ENCODE results near the gene RHOV.
A peak's percentile ranks its signal among the peaks of the same experiment; 100 is the strongest.

RHOV gene

GRCh38 chr15:40911141-40911540 is 37.1 kb upstream of the RHOV start:
- in situ Hi-C loops (cut with MboI; ENCODE audit: low sequenced_read_pairs), result no loop called here

GRCh38 chr15:40909662-40910630 is 35.9 kb upstream of the RHOV start:
- Histone ChIP-seq H3K9me3 (no peaks in the 10 kb centered on the region), H3K27me3 (ENCODE audit: low read depth) (no peaks in the 10 kb centered on the region), H3K4me1 (peaks cover 8% of the 10 kb centered on the region), H3K4me3 (no peak overlapping the region), H3K36me3 (replicated peaks) (no peaks in the 10 kb centered on the region; the same call in 1 of the 2 replicates)
- DNase-seq (ENCODE audit: low spot score in 2 of 2), result no peak
- in situ Hi-C loops (cut with MboI; ENCODE audit: low sequenced_read_pairs), result loop anchor here (10.0 kb wide), 1 partner anchor 115 kb away; no protein-coding TSS in a partner anchor

More at GRCh38 chr15:40911141-40911540, 37.1 kb upstream of the RHOV start:
- Histone ChIP-seq H3K4me1 (peaks cover 6% of the 10 kb centered on the region), H3K9me3 (no peaks in the 10 kb centered on the region), H3K4me3 (no peak overlapping the region), H3K27me3 (ENCODE audit: low read depth) (no peaks in the 10 kb centered on the region), H3K36me3 (replicated peaks) (no peaks in the 10 kb centered on the region)
- DNase-seq (ENCODE audit: low spot score in 2 of 2), result peak in 1 of 2 experiments; percentile 52

GRCh38 chr15:40908095-40908494 is 34.1 kb upstream of the RHOV start:
- no peaks in the 10 kb centered on the region for H3K9me3 ChIP-seq
- no peak for DNase-seq (ENCODE audit: low spot score in 2 of 2)
- in situ Hi-C loops (cut with MboI; ENCODE audit: low sequenced_read_pairs), result loop anchor here (10.0 kb wide), 1 partner anchor 117 kb away; no protein-coding TSS in a partner anchor
- peaks cover 13% of the 10 kb centered on the region for H3K36me3 ChIP-seq (replicated peaks)
- no peaks in the 10 kb centered on the region for H3K27me3 ChIP-seq (ENCODE audit: low read depth)
- peaks cover 8% of the 10 kb centered on the region for H3K4me1 ChIP-seq
- no peak overlapping the region for H3K4me3 ChIP-seq

- Histone ChIP-seq H3K4me3 (no peak overlapping the region; the same call in 1 of the 2 replicates), H3K9me3 (no peaks in the 10 kb centered on the region), H3K4me1 (peaks cover 8% of the 10 kb centered on the region), H3K36me3 (replicated peaks) (peaks cover 22% of the 10 kb centered on the region), H3K27me3 (ENCODE audit: low read depth) (no peaks in the 10 kb centered on the region)
- in situ Hi-C loops (cut with MboI; ENCODE audit: low sequenced_read_pairs), result loop anchor here (10.0 kb wide), 1 partner anchor 118 kb away; no protein-coding TSS in a partner anchor
- DNase-seq (ENCODE audit: low spot score in 2 of 2), result peak in 1 of 2 experiments; percentile 21
These were observed 33.2 kb upstream of the RHOV start for GRCh38 chr15:40906991-40907802.

- Histone ChIP-seq H3K4me1 (peaks cover 8% of the 10 kb centered on the region), H3K9me3 (no peaks in the 10 kb centered on the region), H3K4me3 (peak overlapping the region; percentile 17), H3K27me3 (ENCODE audit: low read depth) (no peaks in the 10 kb centered on the region), H3K36me3 (replicated peaks) (peaks cover 22% of the 10 kb centered on the region)
- DNase-seq (ENCODE audit: low spot score in 2 of 2), result peak; percentile 81 to 96
- in situ Hi-C loops (cut with MboI; ENCODE audit: low sequenced_read_pairs), result loop anchor here (10.0 kb wide), 1 partner anchor 118 kb away; no protein-coding TSS in a partner anchor
These were observed 32.3 kb upstream of the RHOV start for GRCh38 chr15:40906091-40906990.

GRCh38 chr15:40904552-40905201 is 30.6 kb upstream of the RHOV start:
- peaks cover 38% of the 10 kb centered on the region for H3K36me3 ChIP-seq (replicated peaks)
- no peak for DNase-seq (ENCODE audit: low spot score in 2 of 2)
- peaks cover 8% of the 10 kb centered on the region for H3K4me1 ChIP-seq
- H3K4me3 ChIP-seq, result no peak overlapping the region
- no peaks in the 10 kb centered on the region for H3K27me3 ChIP-seq (ENCODE audit: low read depth)
- in situ Hi-C loops (cut with MboI; ENCODE audit: low sequenced_read_pairs), result loop anchor here (5.0 to 10.0 kb wide), 2 partner anchors 120 to 278 kb away; no protein-coding TSS in a partner anchor
- H3K9me3 ChIP-seq, result no peaks in the 10 kb centered on the region

GRCh38 chr15:40902605-40903561 is 28.8 kb upstream of the RHOV start:
- Histone ChIP-seq H3K9me3 (no peaks in the 10 kb centered on the region), H3K4me3 (no peak overlapping the region), H3K36me3 (replicated peaks) (peaks cover 50% of the 10 kb centered on the region), H3K4me1 (peaks cover 8% of the 10 kb centered on the region), H3K27me3 (ENCODE audit: low read depth) (no peaks in the 10 kb centered on the region)
- DNase-seq (ENCODE audit: low spot score in 2 of 2), result no peak
- in situ Hi-C loops (cut with MboI; ENCODE audit: low sequenced_read_pairs), result loop anchor here (5.0 to 10.0 kb wide), 2 partner anchors 122 to 279 kb away; no protein-coding TSS in a partner anchor

GRCh38 chr15:40901053-40901443 is 27.0 kb upstream of the RHOV start:
- Histone ChIP-seq H3K36me3 (replicated peaks) (peaks cover 61% of the 10 kb centered on the region), H3K27me3 (ENCODE audit: low read depth) (no peaks in the 10 kb centered on the region), H3K4me1 (0 out of 2 replicates have a peak, but pooled peaks cover 1% of the 10 kb centered on the region), H3K9me3 (no peaks in the 10 kb centered on the region), H3K4me3 (no peak overlapping the region)
- DNase-seq (ENCODE audit: low spot score in 2 of 2), result no peak
- in situ Hi-C loops (cut with MboI; ENCODE audit: low sequenced_read_pairs), result loop anchor here (5.0 to 10.0 kb wide), 2 partner anchors 124 to 281 kb away; no protein-coding TSS in a partner anchor

GRCh38 chr15:40900256-40901052 is 26.4 kb upstream of the RHOV start:
- in situ Hi-C loops (cut with MboI; ENCODE audit: low sequenced_read_pairs), result loop anchor here (5.0 to 10.0 kb wide), 2 partner anchors 124 to 282 kb away; no protein-coding TSS in a partner anchor
- peaks cover 67% of the 10 kb centered on the region for H3K36me3 ChIP-seq (replicated peaks)
- DNase-seq (ENCODE audit: low spot score in 2 of 2), result no peak
- no peak overlapping the region for H3K4me3 ChIP-seq
- no peaks in the 10 kb centered on the region for H3K9me3 ChIP-seq
- H3K4me1 ChIP-seq, result no peaks in the 10 kb centered on the region; the same call in 1 of the 2 replicates
- no peaks in the 10 kb centered on the region for H3K27me3 ChIP-seq (ENCODE audit: low read depth)

GRCh38 chr15:40899536-40900207 is 25.6 kb upstream of the RHOV start:
- H3K36me3 ChIP-seq (replicated peaks), result peaks cover 65% of the 10 kb centered on the region
- in situ Hi-C loops (cut with MboI; ENCODE audit: low sequenced_read_pairs), result loop anchor here (5.0 to 10.0 kb wide), 2 partner anchors 125 to 283 kb away; no protein-coding TSS in a partner anchor
- no peak overlapping the region for H3K4me3 ChIP-seq
- no peak for DNase-seq (ENCODE audit: low spot score in 2 of 2)
- no peaks in the 10 kb centered on the region for H3K9me3 ChIP-seq
- no peaks in the 10 kb centered on the region; the same call in 1 of the 2 replicates for H3K4me1 ChIP-seq
- H3K27me3 ChIP-seq (ENCODE audit: low read depth), result no peaks in the 10 kb centered on the region

Measured in HAP-1 (cell line).